HG03457 (cell line): ENCODE measurements around the gene MAF.

ENCODE experiments used
- ATAC-seq: cut with Tn5 transposase; IDR thresholded peaks from one replicate; pipeline ENCODE4 v1.9.1; 2021; ENCODE audit warnings: moderate number of reproducible peaks; ENCODE audit not compliant: unreplicated experiment

The MAF gene

DNA sequence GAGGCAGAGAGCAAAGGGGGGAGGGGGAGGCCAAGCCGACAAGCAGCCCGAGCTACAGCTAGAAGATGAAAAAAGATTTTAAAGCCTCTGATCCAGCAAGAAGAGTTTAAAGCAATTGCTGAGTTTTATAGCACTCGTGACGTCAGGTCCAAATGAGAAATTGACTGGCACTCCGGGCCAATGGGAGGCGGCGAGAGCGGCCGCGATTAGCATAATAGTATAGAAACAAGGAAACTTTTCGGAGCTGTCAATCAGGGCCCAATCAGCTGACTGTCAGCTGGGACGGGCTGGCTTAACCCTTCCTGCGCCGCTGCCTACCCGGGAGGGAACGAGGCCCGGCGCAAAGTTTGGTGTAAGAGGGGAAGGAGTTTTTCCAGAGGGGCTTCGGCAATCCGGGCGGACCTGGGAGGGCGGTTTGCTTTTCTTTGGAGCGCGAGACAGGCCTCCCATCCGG is at the start of gene MAF:
MAF (minus strand) TSS at position 100 of the 454 bp plus-strand sequence. CDS start 835 bp downstream, outside the sequence.
- no peak for ATAC-seq

DNA sequence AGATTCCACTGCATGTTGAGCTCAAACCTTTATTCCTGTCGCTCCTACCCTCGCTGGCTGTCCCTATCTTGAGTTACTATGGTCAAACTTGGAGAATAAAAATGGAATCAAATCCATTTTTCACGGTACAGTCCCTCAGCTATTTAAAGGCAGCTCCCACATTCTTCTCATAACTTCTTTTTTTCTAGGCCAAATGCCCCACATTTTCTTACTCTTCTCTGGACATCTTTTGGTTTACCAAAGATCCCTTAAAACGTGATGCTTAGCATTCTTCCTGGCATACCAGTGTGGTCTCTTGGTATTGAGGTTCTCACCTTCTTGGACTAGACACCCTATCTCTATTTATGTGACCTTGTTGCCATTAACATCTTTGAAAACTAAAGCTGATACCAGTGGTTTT is 48.3 kb upstream of the MAF start:
- no peak for ATAC-seq

- ATAC-seq, result no peak
Measured at GRCh38 chr16:79647586-79647985, 47.0 kb upstream of the MAF start.

- no peak for ATAC-seq
Measured at GRCh38 chr16:79645701-79646100, 45.2 kb upstream of the MAF start.

DNA sequence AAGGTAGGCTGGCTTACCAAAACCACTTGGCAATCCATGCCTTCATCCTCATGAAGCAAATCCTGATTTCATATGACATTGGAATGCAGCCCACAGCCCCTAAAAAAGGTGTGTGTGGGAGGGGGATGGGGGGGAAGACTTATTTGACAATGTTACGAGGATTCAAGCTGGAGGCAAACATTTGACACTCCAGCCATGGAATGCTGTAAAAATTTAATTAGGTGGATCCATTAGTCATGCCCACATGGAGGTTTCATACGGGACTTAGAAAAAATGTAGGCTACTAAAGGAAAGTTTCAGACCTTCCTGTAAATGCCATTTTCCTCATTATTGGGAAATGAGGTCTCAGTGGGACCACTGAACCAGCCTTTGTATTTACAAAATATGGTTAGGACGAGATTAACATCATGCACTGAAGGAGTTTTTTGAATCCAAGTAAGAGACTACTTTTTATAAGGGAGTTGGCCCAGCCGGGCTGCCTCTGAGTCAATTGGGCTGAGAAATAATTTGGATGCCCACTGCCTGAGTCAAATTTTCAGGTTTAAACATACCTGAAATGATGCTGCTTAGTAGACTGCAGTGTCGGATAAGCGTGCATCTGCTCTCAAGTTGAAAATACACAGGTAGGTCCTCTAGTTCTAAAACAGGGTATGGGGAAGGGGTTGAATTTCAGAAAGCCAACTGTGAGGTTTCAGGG is 44.6 kb upstream of the MAF start:
- no peak for ATAC-seq

DNA sequence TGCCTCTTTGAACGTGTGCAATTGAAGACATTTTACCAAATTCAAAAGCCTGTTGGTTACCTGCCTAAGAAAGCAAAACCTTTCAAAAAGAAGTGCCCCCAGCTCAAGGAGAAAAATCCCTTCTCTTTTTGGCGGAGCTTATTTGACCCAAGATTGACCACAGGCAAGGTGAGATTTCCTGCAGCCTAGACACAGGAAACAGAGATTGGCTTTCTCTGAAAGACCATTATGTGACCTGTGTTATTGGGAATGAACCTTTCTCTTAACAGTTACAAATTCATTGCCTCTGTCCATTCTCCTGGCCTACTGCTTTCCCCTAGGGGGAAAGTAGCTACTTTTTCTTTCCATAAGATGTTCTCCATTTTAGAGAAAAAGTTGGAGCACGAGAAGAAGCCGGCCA is 42.1 kb upstream of the MAF start:
- no peak for ATAC-seq

DNA sequence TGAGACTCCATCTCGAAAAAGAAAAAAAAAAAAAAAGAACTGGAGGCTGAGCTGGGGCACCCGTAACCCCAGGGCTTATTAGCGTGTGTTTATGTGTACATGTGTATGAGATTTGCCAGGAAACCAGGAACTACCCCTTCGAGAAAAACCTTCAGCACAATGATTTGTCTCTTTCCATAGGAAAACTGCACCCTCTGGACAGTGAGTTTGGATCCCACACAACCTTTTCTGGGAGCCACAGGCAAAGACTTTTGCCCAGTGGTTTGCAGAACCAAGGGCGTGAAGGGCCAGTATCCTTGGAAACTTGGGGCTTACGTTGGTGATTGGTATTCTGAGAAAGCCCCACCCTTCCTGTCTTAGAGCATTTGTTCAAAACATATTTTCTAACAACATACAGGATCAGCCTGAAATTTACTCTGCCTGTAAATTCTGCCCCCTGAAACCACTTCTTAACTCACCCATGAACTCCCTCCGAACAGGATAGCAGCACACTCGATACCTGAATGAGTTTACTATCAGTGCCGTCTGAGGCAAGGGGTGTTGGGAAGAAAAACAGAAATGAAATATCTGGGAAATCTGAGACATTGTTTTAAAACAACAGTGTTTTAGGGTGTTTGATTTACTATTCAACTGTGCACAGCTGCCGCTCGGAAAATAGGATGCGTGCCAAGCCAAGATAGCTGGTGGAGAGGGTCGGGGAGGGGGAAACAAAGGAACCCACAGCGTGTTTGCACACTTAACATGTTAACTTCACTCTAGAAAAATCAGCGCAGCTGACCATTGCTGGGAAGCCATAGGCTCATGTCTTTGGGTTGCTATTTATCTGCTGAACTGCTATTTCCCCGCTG is 40.2 kb upstream of the MAF start:
- ATAC-seq, result no peak

- no peak for ATAC-seq
Measured at GRCh38 chr16:79639576-79640311, 39.2 kb upstream of the MAF start.

DNA sequence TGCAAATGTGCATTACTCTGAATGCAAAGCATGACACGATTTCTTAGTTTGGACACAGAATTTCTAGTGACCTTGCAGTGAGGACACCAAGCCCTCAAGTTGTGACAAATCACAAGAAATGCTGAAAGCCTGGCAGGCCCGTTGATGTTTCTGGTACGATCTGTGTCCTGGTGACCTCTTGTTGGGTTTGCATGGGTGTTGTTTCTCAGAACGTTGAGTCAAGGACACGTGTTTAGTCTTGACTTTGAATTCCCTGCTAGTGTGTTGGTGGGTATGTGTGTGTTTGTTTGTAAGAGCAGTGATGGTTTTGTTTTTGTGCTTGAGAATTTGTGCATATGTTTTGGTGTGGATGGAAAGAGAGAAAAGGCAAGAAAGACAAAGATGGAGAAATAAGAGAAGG is 37.8 kb upstream of the MAF start:
- ATAC-seq, result no peak

- ATAC-seq, result no peak
Measured at GRCh38 chr16:79635488-79635887, 35.0 kb upstream of the MAF start.

DNA sequence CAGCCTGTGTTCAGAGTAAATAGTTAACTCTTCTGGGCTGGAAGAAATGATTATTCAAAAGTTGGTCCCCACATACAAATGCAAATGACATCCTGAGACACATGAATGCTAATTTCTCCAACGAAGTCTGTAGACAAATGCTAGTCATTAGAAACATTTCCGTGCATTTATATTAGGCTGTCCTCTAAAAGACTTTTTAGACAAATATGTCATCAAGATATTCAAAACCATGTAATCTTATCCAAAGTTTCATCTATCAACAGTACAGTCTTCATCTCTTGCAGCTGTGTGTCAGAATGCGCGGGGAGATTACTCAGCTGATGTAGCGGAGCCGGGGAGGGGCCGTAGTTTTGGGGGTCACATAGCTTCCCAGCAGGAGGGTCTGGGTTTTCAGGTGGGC is 33.8 kb upstream of the MAF start:
- no peak for ATAC-seq

- ATAC-seq, result no peak
Measured at GRCh38 chr16:79632289-79632688, 31.8 kb upstream of the MAF start.

DNA sequence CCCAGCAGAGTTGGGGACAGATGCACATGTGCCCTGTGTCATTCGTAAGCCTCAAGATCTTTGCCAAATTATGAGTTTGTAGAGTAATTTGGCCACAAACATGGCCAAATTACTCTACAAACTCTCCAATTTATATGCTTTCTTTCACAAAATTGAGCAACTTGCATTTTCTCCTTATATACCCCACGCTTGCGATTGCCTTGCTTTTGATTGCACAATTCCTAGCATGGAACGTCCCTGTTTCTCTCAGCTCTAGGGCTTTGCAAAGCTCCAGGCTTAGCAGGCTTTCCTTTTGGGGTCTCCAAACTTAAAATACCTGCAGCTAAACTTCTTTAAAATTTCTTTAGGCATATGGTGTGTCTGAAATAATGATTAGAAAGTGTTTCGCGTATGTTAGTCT is 28.5 kb upstream of the MAF start:
- ATAC-seq, result no peak

- peak; percentile 85 for ATAC-seq
Measured at GRCh38 chr16:79628501-79628975, 28.0 kb upstream of the MAF start.

DNA sequence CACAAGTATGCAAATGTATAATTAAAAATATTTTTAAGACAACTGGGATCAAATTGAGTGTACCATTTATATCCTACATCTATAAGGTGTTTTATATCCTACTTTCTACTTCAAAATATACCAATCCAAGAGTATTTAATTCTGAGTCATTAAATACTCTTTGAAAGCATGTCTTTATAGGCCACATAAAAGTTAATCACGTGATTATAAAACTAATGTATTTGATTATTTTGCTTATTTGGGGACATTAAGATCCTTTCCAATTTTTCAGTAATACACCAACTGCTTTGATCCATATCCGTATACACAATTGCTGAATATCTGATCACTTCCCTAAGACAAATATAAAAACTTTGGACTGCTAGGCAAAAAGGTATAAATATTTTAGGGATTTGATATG is 26.6 kb upstream of the MAF start:
- no peak for ATAC-seq

GRCh38 chr16:79625738-79626137 is 25.2 kb upstream of the MAF start:
- ATAC-seq, result no peak

DNA sequence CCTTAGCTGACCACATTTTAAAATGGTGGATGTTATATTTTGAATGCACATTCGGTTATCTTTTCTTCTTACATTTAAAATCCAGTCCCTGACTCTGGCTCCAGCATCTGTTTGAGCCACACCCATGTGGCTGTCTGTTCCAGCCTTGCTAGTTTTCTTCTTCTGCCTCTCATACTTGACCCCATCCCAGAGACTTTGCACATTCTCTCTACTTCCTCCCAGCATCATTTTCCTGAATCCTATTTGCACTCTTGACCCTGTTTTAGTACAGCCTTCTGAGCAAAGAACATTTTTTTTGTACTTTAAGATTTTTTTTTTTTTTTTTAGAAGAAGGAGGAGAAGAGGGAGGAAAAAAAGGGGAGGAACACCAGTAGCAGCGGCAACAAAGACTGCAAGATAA is 23.3 kb upstream of the MAF start:
- no peak for ATAC-seq

- no peak for ATAC-seq
Measured at GRCh38 chr16:79623062-79623461, 22.5 kb upstream of the MAF start.

GRCh38 chr16:79621027-79621426 is 20.5 kb upstream of the MAF start:
- no peak for ATAC-seq

- ATAC-seq, result no peak
Measured at GRCh38 chr16:79618692-79619050, 18.1 kb upstream of the MAF start.

- no peak for ATAC-seq
Measured at GRCh38 chr16:79618041-79618691, 17.6 kb upstream of the MAF start.
